ENCODE measurements around the gene ARRDC1.
"Not testable (repeated sequence)": the region's sequence is repeated elsewhere in the genome, so short reads cannot be mapped to it uniquely, and the experiment has no call there.

Gene ARRDC1

GRCh38 chr9:137596577-137596976, 8.9 kb upstream of the ARRDC1 start:
- H3K9me3 Mint-ChIP-seq (ENCODE audit: low read depth); H3K36me3 Mint-ChIP-seq; H3K4me3 Mint-ChIP-seq; H3K4me1 Mint-ChIP-seq (ENCODE audit: low read depth); H3K27me3 Mint-ChIP-seq; H3K27ac Mint-ChIP-seq: not testable (repeated sequence)

GRCh38 chr9:137598943-137599342, 6.5 kb upstream of the ARRDC1 start:
- Mint-ChIP-seq H3K27ac (no peak overlapping the region), H3K4me3 (no peak overlapping the region), H3K27me3 (no peaks in the 10 kb centered on the region), H3K4me1 (ENCODE audit: low read depth) (no peaks in the 10 kb centered on the region), H3K9me3 (ENCODE audit: low read depth) (no peaks in the 10 kb centered on the region), H3K36me3 (no peaks in the 10 kb centered on the region)

- Mint-ChIP-seq H3K9me3 (ENCODE audit: low read depth) (no peaks in the 10 kb centered on the region), H3K36me3 (no peaks in the 10 kb centered on the region), H3K4me1 (ENCODE audit: low read depth) (peaks cover 13% of the 10 kb centered on the region), H3K27me3 (no peaks in the 10 kb centered on the region), H3K4me3 (peak overlapping the region; percentile 6), H3K27ac (no peak overlapping the region)
Measured at GRCh38 chr9:137602661-137603060, 2.8 kb upstream of the ARRDC1 start.

GRCh38 chr9:137603879-137604278, 1.6 kb upstream of the ARRDC1 start:
- Mint-ChIP-seq H3K9me3 (ENCODE audit: low read depth) (no peaks in the 10 kb centered on the region), H3K27me3 (no peaks in the 10 kb centered on the region), H3K27ac (no peak overlapping the region), H3K36me3 (no peaks in the 10 kb centered on the region), H3K4me1 (ENCODE audit: low read depth) (peaks cover 13% of the 10 kb centered on the region), H3K4me3 (peak overlapping the region; percentile 42)

- H3K4me3 Mint-ChIP-seq: peak overlapping the region; percentile 42
Measured at GRCh38 chr9:137604345-137605086, 970 bp upstream of the ARRDC1 start.

GRCh38 chr9:137606005-137606621, 627 bp downstream of the ARRDC1 start:
- Mint-ChIP-seq H3K4me1 (ENCODE audit: low read depth) (peaks cover 18% of the 10 kb centered on the region), H3K27me3 (no peaks in the 10 kb centered on the region), H3K27ac (peak overlapping the region; percentile 41), H3K4me3 (peak overlapping the region; percentile 85), H3K36me3 (no peaks in the 10 kb centered on the region), H3K9me3 (ENCODE audit: low read depth) (no peaks in the 10 kb centered on the region)

More at GRCh38 chr9:137604345-137605086, 970 bp upstream of the ARRDC1 start:
- H3K27ac Mint-ChIP-seq: no peak overlapping the region
- no peaks in the 10 kb centered on the region for H3K36me3 Mint-ChIP-seq
- no peaks in the 10 kb centered on the region for H3K27me3 Mint-ChIP-seq
- H3K9me3 Mint-ChIP-seq (ENCODE audit: low read depth): no peaks in the 10 kb centered on the region
- peaks cover 15% of the 10 kb centered on the region for H3K4me1 Mint-ChIP-seq (ENCODE audit: low read depth)

- Mint-ChIP-seq H3K27me3 (no peaks in the 10 kb centered on the region), H3K4me3 (peak overlapping the region; percentile 85), H3K4me1 (ENCODE audit: low read depth) (peaks cover 24% of the 10 kb centered on the region), H3K9me3 (ENCODE audit: low read depth) (no peaks in the 10 kb centered on the region), H3K27ac (peak overlapping the region; percentile 58), H3K36me3 (no peaks in the 10 kb centered on the region)
Measured at GRCh38 chr9:137606734-137607138, 1.2 kb downstream of the ARRDC1 start.

GRCh38 chr9:137607141-137607857, 1.8 kb downstream of the ARRDC1 start:
- Mint-ChIP-seq H3K4me3 (peak overlapping the region; percentile 85), H3K36me3 (no peaks in the 10 kb centered on the region), H3K4me1 (ENCODE audit: low read depth) (peaks cover 30% of the 10 kb centered on the region), H3K9me3 (ENCODE audit: low read depth) (no peaks in the 10 kb centered on the region), H3K27ac (peak overlapping the region; percentile 58), H3K27me3 (no peaks in the 10 kb centered on the region)

GRCh38 chr9:137610944-137611343, 5.5 kb downstream of the ARRDC1 start:
- no peaks in the 10 kb centered on the region for H3K9me3 Mint-ChIP-seq (ENCODE audit: low read depth)
- H3K4me1 Mint-ChIP-seq (ENCODE audit: low read depth): peaks cover 32% of the 10 kb centered on the region
- H3K27me3 Mint-ChIP-seq: no peaks in the 10 kb centered on the region
- H3K4me3 Mint-ChIP-seq: no peak overlapping the region
- no peaks in the 10 kb centered on the region for H3K36me3 Mint-ChIP-seq
- H3K27ac Mint-ChIP-seq: peak overlapping the region; percentile 78

GRCh38 chr9:137611623-137612609, 6.4 kb downstream of the ARRDC1 start:
- no peaks in the 10 kb centered on the region for H3K9me3 Mint-ChIP-seq (ENCODE audit: low read depth)
- no peaks in the 10 kb centered on the region for H3K36me3 Mint-ChIP-seq
- no peaks in the 10 kb centered on the region for H3K27me3 Mint-ChIP-seq
- no peak overlapping the region for H3K4me3 Mint-ChIP-seq
- peak overlapping the region; percentile 78 for H3K27ac Mint-ChIP-seq
- peaks cover 27% of the 10 kb centered on the region for H3K4me1 Mint-ChIP-seq (ENCODE audit: low read depth)

GRCh38 chr9:137612741-137613142, 7.3 kb downstream of the ARRDC1 start:
- Mint-ChIP-seq H3K27ac (peak overlapping the region; percentile 72), H3K4me1 (ENCODE audit: low read depth) (peaks cover 27% of the 10 kb centered on the region), H3K4me3 (no peak overlapping the region), H3K27me3 (no peaks in the 10 kb centered on the region), H3K36me3 (no peaks in the 10 kb centered on the region), H3K9me3 (ENCODE audit: low read depth) (no peaks in the 10 kb centered on the region)

GRCh38 chr9:137613259-137613658, 7.8 kb downstream of the ARRDC1 start:
- H3K36me3 Mint-ChIP-seq: no peaks in the 10 kb centered on the region
- H3K9me3 Mint-ChIP-seq (ENCODE audit: low read depth): no peaks in the 10 kb centered on the region
- H3K4me1 Mint-ChIP-seq (ENCODE audit: low read depth): peaks cover 29% of the 10 kb centered on the region
- H3K27me3 Mint-ChIP-seq: no peaks in the 10 kb centered on the region
- peak overlapping the region; percentile 72 for H3K27ac Mint-ChIP-seq
- H3K4me3 Mint-ChIP-seq: no peak overlapping the region

GRCh38 chr9:137613738-137614523, 8.4 kb downstream of the ARRDC1 start:
- H3K27me3 Mint-ChIP-seq: no peaks in the 10 kb centered on the region
- no peaks in the 10 kb centered on the region for H3K36me3 Mint-ChIP-seq
- H3K9me3 Mint-ChIP-seq (ENCODE audit: low read depth): no peaks in the 10 kb centered on the region
- H3K27ac Mint-ChIP-seq: no peak overlapping the region
- peaks cover 29% of the 10 kb centered on the region for H3K4me1 Mint-ChIP-seq (ENCODE audit: low read depth)
- H3K4me3 Mint-ChIP-seq: no peak overlapping the region

Measured in activated naive CD8-positive, alpha-beta T cell (primary cell).